Keratinocyte (primary cell): ENCODE results near the gene PCDH10. TPM values are rescaled to one million over a fixed set of nuclear protein-coding genes. Genes with fewer than 3 reads are reported as not detected.

ENCODE experiments used
- DNase-seq: peaks from one replicate; pipeline ENCODE4 v3.0.0-alpha.2; 2011; ENCODE audit warnings: low read depth, missing footprints, low spot score
- FAIRE-seq: peaks from 2 replicates; lab custom pipeline; 2011; peaks lifted over from hg19 to GRCh38; lab: Jason Lieb, UNC
- H2AFZ ChIP-seq: 2 replicates; pipeline ENCODE4 v1.6.0; 2012; ENCODE audit warnings: low read length, control low read depth, inconsistent platforms; ENCODE audit not compliant: control insufficient read depth
- H3K27ac ChIP-seq: 2 replicates; pipeline ENCODE4 v1.5.1; 2011; ENCODE audit warnings: low read length; ENCODE audit not compliant: control insufficient read depth, insufficient read depth
- H3K27me3 ChIP-seq: 3 replicates; pipeline ENCODE4 v1.6.0; 2011; ENCODE audit warnings: low read length; ENCODE audit not compliant: control insufficient read depth, insufficient read depth; ENCODE audit errors: extremely low read depth
- H3K36me3 ChIP-seq, 2 experiments: 2 replicates in 1 of 2; 3 replicates in 1 of 2; pipeline ENCODE4 v1.5.1; 2011; ENCODE audit warnings: low read length in 2 of 2, mild to moderate bottlenecking in 1 of 2; ENCODE audit not compliant: control insufficient read depth in 2 of 2, insufficient read depth in 2 of 2; ENCODE audit errors: extremely low read depth in 1 of 2
- H3K4me1 ChIP-seq: 3 replicates; pipeline ENCODE4 v1.5.1; 2011; ENCODE audit warnings: low read length; ENCODE audit not compliant: control insufficient read depth, insufficient read depth; ENCODE audit errors: extremely low read depth
- H3K4me2 ChIP-seq: 3 replicates; pipeline ENCODE4 v1.6.0; 2011; ENCODE audit warnings: low read depth, low read length; ENCODE audit not compliant: control insufficient read depth, insufficient read depth; ENCODE audit errors: extremely low read depth
- H3K4me3 ChIP-seq, 3 experiments: fragments of 200-600 bp in 1 of 3; sonication (generic) in 1 of 3; 2 replicates in 2 of 3; 3 replicates in 1 of 3; pipeline ENCODE4 v1.5.1; 2011 to 2016; ENCODE audit warnings: low read length in 3 of 3, mild to moderate bottlenecking in 3 of 3, control low read depth in 2 of 3, inconsistent platforms in 1 of 3, low read depth in 1 of 3, mixed read lengths in 1 of 3, mixed run types in 1 of 3, moderate library complexity in 1 of 3; ENCODE audit not compliant: control insufficient read depth in 2 of 3, insufficient read depth in 2 of 3; ENCODE audit errors: extremely low read depth in 1 of 3
- H3K79me2 ChIP-seq: 2 replicates; pipeline ENCODE4 v1.6.0; 2012; ENCODE audit warnings: low read length; ENCODE audit not compliant: control insufficient read depth, insufficient read depth
- H3K9ac ChIP-seq: 3 replicates; pipeline ENCODE4 v1.6.0; 2011; ENCODE audit warnings: low read length; ENCODE audit not compliant: control insufficient read depth, insufficient read depth; ENCODE audit errors: extremely low read depth
- H3K9me1 ChIP-seq: 3 replicates; pipeline ENCODE4 v1.6.0; 2011; ENCODE audit warnings: low read length; ENCODE audit not compliant: control insufficient read depth, insufficient read depth; ENCODE audit errors: extremely low read depth
- H3K9me3 ChIP-seq: 2 replicates; pipeline ENCODE4 v1.5.1; 2012; ENCODE audit warnings: low read depth, low read length; ENCODE audit not compliant: control insufficient read depth
- H4K20me1 ChIP-seq: 3 replicates; pipeline ENCODE4 v1.6.0; 2011; ENCODE audit warnings: low read length; ENCODE audit not compliant: control insufficient read depth, insufficient read depth; ENCODE audit errors: extremely low read depth
- CTCF ChIP-seq, 3 experiments: IDR thresholded peaks in 1 of 3; conservative IDR thresholded peaks in 1 of 3; optimal IDR thresholded peaks in 1 of 3; 2 replicates in 2 of 3; 3 replicates in 1 of 3; pipeline versions ENCODE3 to v1.5.1; 2011; ENCODE audit warnings: low read length in 3 of 3, mild to moderate bottlenecking in 3 of 3, moderate library complexity in 2 of 3, control low read depth in 1 of 3, inconsistent platforms in 1 of 3; ENCODE audit not compliant: insufficient read depth in 2 of 3; ENCODE audit errors: extremely low read depth in 1 of 3
- EZH2 ChIP-seq: IDR thresholded peaks from one replicate; pipeline ENCODE4 v1.6.1; 2012; ENCODE audit warnings: inconsistent platforms, mild to moderate bottlenecking, low read length, moderate library complexity
- dilution Hi-C: fragments of 300-500 bp; cut with MboI; formaldehyde crosslinking; loops from one replicate; pipeline ENCODE4 v1.7.0; 2020; ENCODE audit warnings: low sequenced_read_pairs; ENCODE audit not compliant: extremely low pct_ligation_motif_present
- polyA plus RNA-seq, 5 experiments: library from polyadenylated mRNA; depleted of rRNA in 3 of 5; stranded (reverse) in 3 of 5; stranded (forward) in 1 of 5; unstranded in 1 of 5; fragments of >200 nt; gene quantifications; 1 replicate in 1 of 5; 2 replicates in 3 of 5; 3 replicates in 1 of 5; pipeline versions ENCODE4 v1.2.1 to v1.2.3, GENCODE V29; 2011 to 2012; ENCODE audit warnings: missing spikeins in 2 of 5, low read depth in 1 of 5, low replicate concordance in 1 of 5

PCDH10 gene
- polyA plus RNA-seq, 1 donor (not counting 4 experiments of a cell fraction or from before 2014, with no cell fraction given): not detected

- no peak overlapping the region for H3K4me2 ChIP-seq
- no peak for FAIRE-seq
- H3K79me2 ChIP-seq: no peaks in the 10 kb centered on the region
Measured at GRCh38 chr4:133157460-133158160, 8.5 kb downstream of the PCDH10 start.

GRCh38 chr4:133160853-133161252 is 11.8 kb downstream of the PCDH10 start:
- Histone ChIP-seq H3K36me3 (no peaks in the 10 kb centered on the region), H3K4me3 (no peak overlapping the region), H3K9me1 (no peaks in the 10 kb centered on the region), H4K20me1 (no peaks in the 10 kb centered on the region), H3K27me3 (no peaks in the 10 kb centered on the region), H3K79me2 (no peaks in the 10 kb centered on the region), H3K4me1 (no peaks in the 10 kb centered on the region), H3K9ac (no peak overlapping the region), H3K9me3 (no peaks in the 10 kb centered on the region), H2AFZ (no peak overlapping the region), H3K27ac (no peak overlapping the region), H3K4me2 (no peak overlapping the region)
- TF ChIP-seq CTCF (optimal IDR thresholded peaks at IDR 0.05 in 1 of 3, IDR thresholded peaks at IDR 0.05 in 1 of 3, conservative IDR thresholded peaks at IDR 0.05 in 1 of 3; ENCODE audit: extremely low read depth in 1 of 3, insufficient read depth in 2 of 3, low read length in 3 of 3): no peak
- TF ChIP-seq EZH2: no peak
- dilution Hi-C loops: no loop called here
- no peak for DNase-seq
- no peak for FAIRE-seq

More at GRCh38 chr4:133157460-133158160, 8.5 kb downstream of the PCDH10 start:
- H3K36me3 ChIP-seq: no peaks in the 10 kb centered on the region
- DNase-seq: no peak
- H3K27me3 ChIP-seq: peaks cover 10% of the 10 kb centered on the region
- H3K9me3 ChIP-seq: no peaks in the 10 kb centered on the region
- dilution Hi-C loops: no loop called here
- H3K9me1 ChIP-seq: no peaks in the 10 kb centered on the region
- no peak overlapping the region for H3K27ac ChIP-seq
- no peaks in the 10 kb centered on the region for H4K20me1 ChIP-seq
- no peak overlapping the region for H2AFZ ChIP-seq
- H3K4me1 ChIP-seq: no peaks in the 10 kb centered on the region
- no peak overlapping the region for H3K4me3 ChIP-seq
- H3K9ac ChIP-seq: no peak overlapping the region
- no peak for TF ChIP-seq EZH2
- TF ChIP-seq CTCF (optimal IDR thresholded peaks at IDR 0.05 in 1 of 3, IDR thresholded peaks at IDR 0.05 in 1 of 3, conservative IDR thresholded peaks at IDR 0.05 in 1 of 3; ENCODE audit: extremely low read depth in 1 of 3, insufficient read depth in 2 of 3, low read length in 3 of 3): no peak
